Thoracic aorta (tissue), 2 donors: Measurements from ENCODE around the gene ITGA8. TPM values are rescaled to one million over a fixed set of nuclear protein-coding genes. Genes with fewer than 3 reads are reported as not detected.

Experiments used
- ATAC-seq: fragments of 150-250 bp; one replicate; pipeline ENCODE4 v1.8.0; 2017; ENCODE audit warnings: low read depth; ENCODE audit not compliant: insufficient number of reproducible peaks, low FRiP score
- DNase-seq: peaks from one replicate; pipeline ENCODE4 v3.0.0-alpha.2; 2020; ENCODE audit warnings: low spot score
- H3K27ac ChIP-seq, 2 donors: fragments of 200-600 bp; sonication (generic); 1 replicate in 1 of 2; 2 replicates in 1 of 2; pipeline ENCODE4 v1.5.1; 2016; ENCODE audit warnings: mild to moderate bottlenecking in 2 of 2, moderate library complexity in 2 of 2
- H3K27me3 ChIP-seq: fragments of 200-600 bp; sonication (generic); replicated peaks from 2 replicates; pipeline ENCODE4 v1.6.0; 2016; ENCODE audit warnings: mild to moderate bottlenecking; ENCODE audit not compliant: insufficient read depth
- H3K36me3 ChIP-seq: fragments of 200-600 bp; sonication (generic); one replicate; pipeline ENCODE4 v1.5.1; 2016
- H3K4me1 ChIP-seq, 2 donors: fragments of 200-600 bp; sonication (generic); 1 replicate in 1 of 2; 2 replicates in 1 of 2; pipeline versions ENCODE4 v1.5.1 to v1.6.0; 2016; ENCODE audit warnings: low read depth in 2 of 2, mild to moderate bottlenecking in 1 of 2; ENCODE audit not compliant: control insufficient read depth in 1 of 2
- H3K4me3 ChIP-seq: fragments of 200-600 bp; sonication (generic); 2 replicates; pipeline ENCODE4 v1.5.1; 2016; ENCODE audit warnings: mild to moderate bottlenecking
- H3K9me3 ChIP-seq: fragments of 200-600 bp; sonication (generic); 2 replicates; pipeline ENCODE4 v1.5.1; 2016
- CTCF ChIP-seq: fragments of 200-600 bp; sonication (generic); IDR thresholded peaks from one replicate; pipeline ENCODE4 v1.5.1; 2019; ENCODE audit warnings: antibody characterized with exemption
- total RNA-seq, 2 donors: library from RNA; depleted of rRNA; stranded (reverse); fragments of >200 nt; gene quantifications; one replicate each; pipeline versions ENCODE4 v1.1.0 to v1.2.3, GENCODE V29; 2016

ITGA8 gene
- total RNA-seq, 2 donors from 2014 or later: 1,137 to 1,173 TPM

- ATAC-seq: no peak
- H3K4me3 ChIP-seq: peak overlapping the region; percentile 44
- TF ChIP-seq CTCF: no peak
Measured at GRCh38 chr10:15695852-15696251, 23.9 kb downstream of the ITGA8 start.

GRCh38 chr10:15690031-15690430 is 29.7 kb downstream of the ITGA8 start:
- ATAC-seq (no peak), DNase-seq (no peak)
- no peak for TF ChIP-seq CTCF
- H3K9me3 ChIP-seq: no peaks in the 10 kb centered on the region
- peaks cover 53 to 91% of the 10 kb centered on the region in 2 donors for H3K4me1 ChIP-seq
- peaks cover 3% of the 10 kb centered on the region for H3K36me3 ChIP-seq
- H3K27me3 ChIP-seq: no peaks in the 10 kb centered on the region
- peak overlapping the region; percentile 43 for H3K4me3 ChIP-seq
- peak overlapping the region; percentile 6 to 15 for H3K27ac ChIP-seq

More at GRCh38 chr10:15695852-15696251, 23.9 kb downstream of the ITGA8 start:
- peaks cover 9% of the 10 kb centered on the region for H3K36me3 ChIP-seq
- DNase-seq: no peak
- H3K27ac ChIP-seq: peak overlapping the region; percentile 56 to 62
- H3K4me1 ChIP-seq: peaks cover 41 to 80% of the 10 kb centered on the region in 2 donors
- H3K27me3 ChIP-seq: no peaks in the 10 kb centered on the region
- H3K9me3 ChIP-seq: no peaks in the 10 kb centered on the region

- no peak overlapping the region for H3K4me3 ChIP-seq
- H3K27ac ChIP-seq: peak overlapping the region; percentile 6 to 29
- no peaks in the 10 kb centered on the region for H3K27me3 ChIP-seq
- no peak for TF ChIP-seq CTCF
- H3K9me3 ChIP-seq: no peaks in the 10 kb centered on the region
- H3K36me3 ChIP-seq: peaks cover 27% of the 10 kb centered on the region
- ATAC-seq (no peak), DNase-seq (no peak)
- peaks cover 37 to 94% of the 10 kb centered on the region in 2 donors for H3K4me1 ChIP-seq
Measured at GRCh38 chr10:15684768-15685167, 35.0 kb downstream of the ITGA8 start.

- Histone ChIP-seq H3K27me3 (no peaks in the 10 kb centered on the region), H3K36me3 (peaks cover 43% of the 10 kb centered on the region), H3K27ac (no peak overlapping the region), H3K9me3 (no peaks in the 10 kb centered on the region), H3K4me3 (no peak overlapping the region), H3K4me1 (peaks cover 36 to 91% of the 10 kb centered on the region in 2 donors)
- no peak for ATAC-seq
- no peak for DNase-seq
- no peak for TF ChIP-seq CTCF
Measured at GRCh38 chr10:15681076-15681475, 38.6 kb downstream of the ITGA8 start.

- TF ChIP-seq CTCF: no peak
- ATAC-seq: peak; percentile 40
Measured at GRCh38 chr10:15678851-15679250, 40.9 kb downstream of the ITGA8 start.

More at GRCh38 chr10:15678851-15679250, 40.9 kb downstream of the ITGA8 start:
- no peaks in the 10 kb centered on the region for H3K9me3 ChIP-seq
- peak overlapping the region; percentile 10 to 35 for H3K27ac ChIP-seq
- H3K4me3 ChIP-seq: no peak overlapping the region
- peaks cover 44% of the 10 kb centered on the region for H3K36me3 ChIP-seq
- peaks cover 18 to 79% of the 10 kb centered on the region in 2 donors for H3K4me1 ChIP-seq
- DNase-seq: no peak
- no peaks in the 10 kb centered on the region for H3K27me3 ChIP-seq
